GM23338 (cell line): ENCODE measurements around the gene EOLA2.
"Not testable (repeated sequence)": the region's sequence is repeated elsewhere in the genome, so short reads cannot be mapped to it uniquely, and the experiment has no call there.

Experiments
- CREB1 ChIP-seq: fragments of 250-450 bp; sonication (Bioruptor Pico); IDR thresholded peaks from 2 replicates; pipeline ENCODE4 v1.5.0; 2020; ENCODE audit warnings: low read depth, mild to moderate bottlenecking, moderate library complexity
- CTCF ChIP-seq, 2 experiments: fragments of 200-600 bp in 1 of 2; sonication (generic) in 1 of 2; conservative IDR thresholded peaks; 2 replicates each; pipeline versions ENCODE4 v1.5.1 to v1.6.1; 2016 to 2017; ENCODE audit warnings: antibody characterized with exemption in 2 of 2, low read depth in 2 of 2, mild to moderate bottlenecking in 2 of 2, moderate library complexity in 1 of 2
- ETS1 ChIP-seq: IDR thresholded peaks from 2 replicates; pipeline ENCODE4 v1.6.1; 2016; ENCODE audit warnings: antibody characterized with exemption
- EZH2 ChIP-seq: fragments of 200-600 bp; sonication (generic); IDR thresholded peaks from one replicate; pipeline ENCODE4 v1.8.0; 2017; ENCODE audit warnings: antibody characterized with exemption, mild to moderate bottlenecking, low read depth; ENCODE audit not compliant: unreplicated experiment
- EZH2phosphoT487 ChIP-seq: fragments of 200-600 bp; sonication (generic); IDR thresholded peaks from one replicate; pipeline ENCODE4 v1.8.1; 2018; ENCODE audit warnings: antibody characterized with exemption; ENCODE audit not compliant: unreplicated experiment
- NANOG ChIP-seq: IDR thresholded peaks from 2 replicates; pipeline ENCODE4 v1.6.1; 2016; ENCODE audit warnings: antibody characterized with exemption, borderline replicate concordance
- POLR2AphosphoS5 ChIP-seq: IDR thresholded peaks from 2 replicates; pipeline ENCODE4 v1.6.1; 2016; ENCODE audit warnings: antibody characterized with exemption, low read depth
- REST ChIP-seq: IDR thresholded peaks from one replicate; pipeline ENCODE4 v1.6.1; 2018; ENCODE audit warnings: antibody characterized with exemption; ENCODE audit not compliant: unreplicated experiment
- ZNF331 ChIP-seq: fragments of 250-450 bp; sonication (Bioruptor Pico); IDR thresholded peaks from 2 replicates; pipeline ENCODE4 v1.5.0; 2020; ENCODE audit warnings: low read depth, mild to moderate bottlenecking, moderate library complexity
- ZNF462 ChIP-seq: fragments of 250-450 bp; sonication (Bioruptor Pico); IDR thresholded peaks from 2 replicates; pipeline ENCODE4 v1.5.0; 2020; ENCODE audit warnings: mild to moderate bottlenecking, moderate library complexity

GRCh38 chrX:149929400-149929799, 8.9 kb downstream of the EOLA2 start, which contains the start of gene HSFX4:
- not testable (repeated sequence) for TF ChIP-seq ETS1; ZNF462 (CRISPR knock-in tag); CTCF (conservative IDR thresholded peaks at IDR 0.05; ENCODE audit: low read depth in 2 of 2); REST; CREB1 (CRISPR knock-in tag); ZNF331; EZH2; EZH2phosphoT487; NANOG; POLR2AphosphoS5
